Neural cell (in vitro differentiated cells): ENCODE measurements around the gene MRPS6. TPM values are rescaled to one million over a fixed set of nuclear protein-coding genes. Genes with fewer than 3 reads are reported as not detected.

Source experiments
- H2AFZ ChIP-seq: fragments of 200-600, 300-800 bp; sonication (generic), shearing (Covaris generic); 2 replicates; pipeline ENCODE4 v1.6.0; 2014; ENCODE audit warnings: low read depth, mild to moderate bottlenecking, antibody characterized with exemption, low read length, moderate library complexity
- H3F3A ChIP-seq: fragments of 200-600 bp; shearing (Covaris generic); 2 replicates; pipeline ENCODE4 v1.6.1; 2016; ENCODE audit warnings: mild to moderate bottlenecking, moderate library complexity, mixed read lengths, antibody characterized with exemption, low read length; ENCODE audit not compliant: insufficient read depth, poor library complexity, severe bottlenecking
- H3K27ac ChIP-seq: fragments of 200-600, 300-800 bp; sonication (generic), shearing (Covaris generic); 2 replicates; pipeline ENCODE4 v1.5.1; 2014; ENCODE audit warnings: mild to moderate bottlenecking, low read length, moderate library complexity
- H3K27me3 ChIP-seq: fragments of 300-800, 200-600 bp; sonication (generic), shearing (Covaris generic); 2 replicates; pipeline ENCODE4 v1.6.0; 2014; ENCODE audit warnings: mild to moderate bottlenecking, low read depth, low read length, moderate library complexity; ENCODE audit not compliant: insufficient read depth
- H3K36me3 ChIP-seq: fragments of 300-800, 200-600 bp; sonication (generic), shearing (Covaris generic); 2 replicates; pipeline ENCODE4 v1.5.1; 2014; ENCODE audit warnings: mild to moderate bottlenecking, antibody characterized with exemption, low read length, moderate library complexity; ENCODE audit not compliant: insufficient read depth
- H3K4me2 ChIP-seq: fragments of 300-800, 200-600 bp; sonication (generic), shearing (Covaris generic); 2 replicates; pipeline ENCODE4 v1.6.0; 2014; ENCODE audit warnings: mild to moderate bottlenecking, low read length
- H3K4me3 ChIP-seq: fragments of 300-800, 200-600 bp; sonication (generic), shearing (Covaris generic); 2 replicates; pipeline ENCODE4 v1.5.1; 2014; ENCODE audit warnings: mild to moderate bottlenecking, low read length, moderate library complexity
- H3K79me2 ChIP-seq: fragments of 200-600 bp; shearing (Covaris generic); replicated peaks from 2 replicates; pipeline ENCODE4 v1.6.0; 2014; ENCODE audit warnings: mild to moderate bottlenecking, low read length, moderate library complexity; ENCODE audit not compliant: insufficient read depth
- H3K9ac ChIP-seq: fragments of 300-800, 200-600 bp; sonication (generic), shearing (Covaris generic); 2 replicates; pipeline ENCODE4 v1.6.1; 2016; ENCODE audit warnings: mild to moderate bottlenecking, low read length, mixed read lengths
- H3K9me2 ChIP-seq: fragments of 200-600 bp; shearing (Covaris generic); 2 replicates; pipeline ENCODE4 v1.6.1; 2016; ENCODE audit warnings: mild to moderate bottlenecking, low read length, mixed read lengths; ENCODE audit not compliant: insufficient read depth
- H3K9me3 ChIP-seq: fragments of 200-600, 300-800 bp; sonication (generic), shearing (Covaris generic); 2 replicates; pipeline ENCODE4 v1.6.1; 2016; ENCODE audit warnings: mild to moderate bottlenecking, mixed run types, low read length, moderate library complexity, mixed read lengths
- H4K20me1 ChIP-seq: fragments of 200-600 bp; shearing (Covaris generic); 2 replicates; pipeline ENCODE4 v1.6.1; 2016; ENCODE audit warnings: mild to moderate bottlenecking, mixed run types; ENCODE audit not compliant: insufficient read depth
- CTCF ChIP-seq: fragments of 450-650 bp; IDR thresholded peaks from 2 replicates; pipeline ENCODE4 v1.5.1; 2014; ENCODE audit warnings: antibody characterized with exemption, mild to moderate bottlenecking, moderate library complexity; ENCODE audit not compliant: poor library complexity, severe bottlenecking
- EP300 ChIP-seq: fragments of 450-650 bp; conservative IDR thresholded peaks from 2 replicates; pipeline ENCODE4 v1.6.1; 2014; ENCODE audit warnings: antibody characterized with exemption, mild to moderate bottlenecking, moderate library complexity; ENCODE audit not compliant: poor library complexity, severe bottlenecking
- EZH2 ChIP-seq: fragments of 200-600, 300-800 bp; shearing (Covaris generic), sonication (generic); IDR thresholded peaks from 2 replicates; pipeline ENCODE4 v1.6.1; 2014; ENCODE audit warnings: antibody characterized with exemption, low read length, borderline replicate concordance, mild to moderate bottlenecking; ENCODE audit not compliant: insufficient read depth, poor library complexity, severe bottlenecking
- MXI1 ChIP-seq: fragments of 450-650 bp; conservative IDR thresholded peaks from 2 replicates; pipeline ENCODE4 v1.6.1; 2014; ENCODE audit warnings: antibody characterized with exemption, mild to moderate bottlenecking; ENCODE audit not compliant: poor library complexity, severe bottlenecking
- POLR2AphosphoS5 ChIP-seq: IDR thresholded peaks from 2 replicates; pipeline ENCODE4 v1.6.1; 2012
- RAD21 ChIP-seq: fragments of 450-650 bp; conservative IDR thresholded peaks from 2 replicates; pipeline ENCODE4 v1.6.1; 2014; ENCODE audit warnings: antibody characterized with exemption, mild to moderate bottlenecking, moderate library complexity
- REST ChIP-seq: IDR thresholded peaks from 2 replicates; pipeline ENCODE4 v1.6.1; 2012; ENCODE audit warnings: borderline replicate concordance
- SMC3 ChIP-seq: fragments of 450-650 bp; conservative IDR thresholded peaks from 2 replicates; pipeline ENCODE4 v1.6.1; 2014; ENCODE audit warnings: antibody characterized with exemption, mild to moderate bottlenecking, moderate library complexity; ENCODE audit not compliant: poor library complexity
- TAF1 ChIP-seq: IDR thresholded peaks from 2 replicates; pipeline ENCODE4 v1.6.1; 2012; ENCODE audit warnings: low read depth
- polyA plus RNA-seq: library from polyadenylated mRNA; depleted of rRNA; stranded (reverse); fragments of >200 nt; gene quantifications from 2 replicates; pipeline ENCODE4 v1.2.3, GENCODE V29; 2014

MRPS6 gene
- polyA plus RNA-seq, 1 donor from 2014 or later, result 70.1 TPM

DNA sequence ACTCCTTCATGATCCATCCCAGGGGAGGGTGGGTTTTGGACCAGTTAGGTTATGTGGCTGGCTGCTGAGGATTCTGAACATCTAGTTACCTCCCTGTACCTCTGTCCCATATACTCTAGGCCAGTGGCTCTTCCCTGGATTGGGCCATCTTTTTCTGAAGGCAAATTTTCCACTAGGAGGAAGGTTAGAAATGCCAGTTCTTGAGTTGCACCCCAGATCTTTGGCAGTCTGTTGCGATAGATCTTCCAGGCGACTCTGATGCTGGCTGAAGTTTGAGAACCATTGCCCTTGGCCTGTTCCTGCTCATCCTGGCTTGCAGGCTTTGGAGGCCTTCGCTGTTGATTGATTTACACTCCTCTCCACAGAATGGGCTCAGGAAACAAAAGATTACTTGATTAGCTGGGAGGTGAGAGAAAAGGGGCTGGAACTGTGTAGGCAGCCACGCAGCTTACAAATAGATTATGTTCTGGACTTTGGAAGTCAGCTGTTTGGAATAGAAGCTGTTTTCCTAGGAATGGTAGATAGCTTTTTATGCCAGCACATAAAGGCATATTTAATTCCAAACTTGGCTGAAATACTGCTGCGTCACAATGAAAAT, 110.1 kb downstream of the MRPS6 start:
- TF ChIP-seq TAF1 (no peak), EP300 (no peak), MXI1 (no peak), SMC3 (no peak), REST (no peak), CTCF (no peak), POLR2AphosphoS5 (no peak), EZH2 (no peak), RAD21 (no peak)
- Histone ChIP-seq H3K27me3 (no peaks in the 10 kb centered on the region), H4K20me1 (no peaks in the 10 kb centered on the region), H3K9me3 (peaks cover under 1% of the 10 kb centered on the region), H3K79me2 (no peaks in the 10 kb centered on the region), H3K4me3 (no peak overlapping the region), H2AFZ (no peak overlapping the region), H3K27ac (no peak overlapping the region), H3F3A (no peaks in the 10 kb centered on the region), H3K4me2 (no peak overlapping the region), H3K36me3 (no peaks in the 10 kb centered on the region), H3K9me2 (no peaks in the 10 kb centered on the region), H3K9ac (no peak overlapping the region)

DNA sequence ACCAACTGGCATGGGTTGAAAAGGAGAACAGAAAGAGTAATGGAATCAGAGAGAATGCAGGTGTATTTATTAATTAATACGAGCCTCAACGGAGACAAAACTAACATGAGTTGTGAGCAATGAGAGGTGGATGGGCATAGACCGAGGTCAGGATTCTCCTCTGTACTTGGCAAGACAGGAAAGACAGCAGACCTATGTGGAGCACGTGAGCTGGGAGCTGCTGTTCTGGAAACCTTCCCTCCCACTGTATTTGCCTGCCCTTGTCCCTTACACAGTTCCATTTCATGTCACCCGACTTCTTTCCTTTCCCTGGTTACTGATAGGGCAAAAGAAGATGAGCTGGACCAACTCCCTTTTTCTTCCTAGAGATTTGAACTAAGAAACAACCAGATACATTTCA, 110.9 kb downstream of the MRPS6 start:
- no peak for TF ChIP-seq RAD21
- no peak for TF ChIP-seq EZH2
- no peak for TF ChIP-seq EP300
- no peak for TF ChIP-seq MXI1
- no peak for TF ChIP-seq REST
- no peak for TF ChIP-seq POLR2AphosphoS5
- TF ChIP-seq CTCF, result no peak
- TF ChIP-seq TAF1, result no peak
- TF ChIP-seq SMC3, result no peak
- Histone ChIP-seq H3K27ac (no peak overlapping the region), H3K9me2 (no peaks in the 10 kb centered on the region), H3K9me3 (peaks cover 4% of the 10 kb centered on the region), H3K79me2 (no peaks in the 10 kb centered on the region), H4K20me1 (no peaks in the 10 kb centered on the region), H3K27me3 (no peaks in the 10 kb centered on the region), H2AFZ (no peak overlapping the region), H3K36me3 (no peaks in the 10 kb centered on the region), H3K9ac (no peak overlapping the region), H3K4me3 (no peak overlapping the region), H3K4me2 (no peak overlapping the region), H3F3A (no peaks in the 10 kb centered on the region)
